Measurements from ENCODE around the gene FOXR1.

Gene FOXR1

GRCh38 chr11:118971646-118972045 lies at the start of gene FOXR1:
FOXR1 (plus strand) TSS chr11:118971761; CDS start chr11:118971932, 171 bp downstream.
- DNase-seq: no peak

- no peak for DNase-seq
These were observed 49.4 kb upstream of the FOXR1 start for GRCh38 chr11:118921929-118922744.

- DNase-seq: no peak
These were observed 48.6 kb upstream of the FOXR1 start for GRCh38 chr11:118922745-118923627.

GRCh38 chr11:118923721-118924587 lies 47.6 kb upstream of the FOXR1 start:
- DNase-seq: no peak

- DNase-seq: peak; percentile 54
These were observed 46.7 kb upstream of the FOXR1 start for GRCh38 chr11:118924591-118925585.

GRCh38 chr11:118927554-118928100 lies 43.9 kb upstream of the FOXR1 start:
- DNase-seq: no peak

GRCh38 chr11:118928101-118928869 lies 43.3 kb upstream of the FOXR1 start:
- DNase-seq: peak; percentile 96

GRCh38 chr11:118928870-118929500 lies 42.6 kb upstream of the FOXR1 start:
- DNase-seq: peak; percentile 87

GRCh38 chr11:118929501-118930093 lies 42.0 kb upstream of the FOXR1 start:
- DNase-seq: peak; percentile 91

GRCh38 chr11:118930094-118930712 lies 41.4 kb upstream of the FOXR1 start:
- peak; percentile 98 for DNase-seq

- no peak for DNase-seq
These were observed 40.0 kb upstream of the FOXR1 start for GRCh38 chr11:118931571-118931970.

- no peak for DNase-seq
These were observed 38.1 kb upstream of the FOXR1 start for GRCh38 chr11:118933486-118933885.

GRCh38 chr11:118935376-118935775 lies 36.2 kb upstream of the FOXR1 start:
- DNase-seq: no peak

GRCh38 chr11:118938491-118939403 lies 32.8 kb upstream of the FOXR1 start:
- no peak for DNase-seq

- DNase-seq: no peak
These were observed 32.1 kb upstream of the FOXR1 start for GRCh38 chr11:118939404-118939915.

GRCh38 chr11:118939953-118940598 lies 31.5 kb upstream of the FOXR1 start:
- no peak for DNase-seq

GRCh38 chr11:118947091-118947490 lies 24.5 kb upstream of the FOXR1 start:
- no peak for DNase-seq

Data from NCI-H1105 treated with DMSO at 0.1 percent for 48 hours (cell line).